Coronary artery (tissue), 2 donors: ENCODE measurements around the gene TAF4B.
A peak's percentile ranks its signal among the peaks of the same experiment; 100 is the strongest.

Source experiments
- DNase-seq: peaks from one replicate; pipeline ENCODE4 v3.0.0-alpha.2; 2017; ENCODE audit warnings: low spot score
- H3K27ac ChIP-seq, 2 donors: fragments of 200-600 bp; sonication (generic); one replicate each; pipeline ENCODE4 v1.5.1; 2016 to 2019
- H3K4me3 ChIP-seq: fragments of 200-600 bp; sonication (generic); 2 replicates; pipeline ENCODE4 v1.5.1; 2016; ENCODE audit warnings: mild to moderate bottlenecking, moderate library complexity
- CTCF ChIP-seq: fragments of 200-600 bp; sonication (generic); IDR thresholded peaks from one replicate; pipeline ENCODE4 v1.5.1; 2019; ENCODE audit warnings: antibody characterized with exemption

TAF4B gene

GRCh38 chr18:26383454-26384270, 157.4 kb downstream of the TAF4B start:
- TF ChIP-seq CTCF = peak; percentile 69
- Histone ChIP-seq H3K27ac (no peak overlapping the region), H3K4me3 (no peak overlapping the region)
- DNase-seq = no peak

GRCh38 chr18:26386002-26386401, 159.8 kb downstream of the TAF4B start:
- no peak for DNase-seq
- no peak for TF ChIP-seq CTCF
- no peak overlapping the region for H3K27ac ChIP-seq

GRCh38 chr18:26386441-26386840, 160.2 kb downstream of the TAF4B start:
- DNase-seq = no peak
- no peak for TF ChIP-seq CTCF
- H3K4me3 ChIP-seq = no peak overlapping the region
- no peak overlapping the region for H3K27ac ChIP-seq

More at GRCh38 chr18:26386002-26386401, 159.8 kb downstream of the TAF4B start:
- no peak overlapping the region for H3K4me3 ChIP-seq

GRCh38 chr18:26394047-26394654, 167.9 kb downstream of the TAF4B start:
- H3K27ac ChIP-seq = no peak overlapping the region

GRCh38 chr18:26397019-26397418, 170.8 kb downstream of the TAF4B start:
- Histone ChIP-seq H3K4me3 (no peak overlapping the region), H3K27ac (no peak overlapping the region)
- TF ChIP-seq CTCF = no peak
- no peak for DNase-seq

More at GRCh38 chr18:26394047-26394654, 167.9 kb downstream of the TAF4B start:
- no peak for DNase-seq
- no peak overlapping the region for H3K4me3 ChIP-seq
- no peak for TF ChIP-seq CTCF

GRCh38 chr18:26403491-26403890, 177.2 kb downstream of the TAF4B start:
- no peak overlapping the region for H3K4me3 ChIP-seq
- DNase-seq = no peak
- TF ChIP-seq CTCF = no peak

More at GRCh38 chr18:26403491-26403890, 177.2 kb downstream of the TAF4B start:
- no peak overlapping the region for H3K27ac ChIP-seq
